Neuronal stem cell (in vitro differentiated cells): ENCODE results near the gene APOBEC3A.
"Not testable (repeated sequence)": the region's sequence is repeated elsewhere in the genome, so short reads cannot be mapped to it uniquely, and the experiment has no call there.

ENCODE experiments used
- DNase-seq: peaks from one replicate; pipeline ENCODE4 v3.0.0-alpha.2; 2013; ENCODE audit warnings: low spot score
- H2AFZ ChIP-seq: one replicate; pipeline ENCODE4 v1.6.1; 2013; ENCODE audit warnings: mild to moderate bottlenecking, low read length, inconsistent platforms
- H2AK5ac ChIP-seq: 2 replicates; pipeline ENCODE4 v1.6.1; 2013; ENCODE audit warnings: low read depth, mild to moderate bottlenecking, inconsistent platforms, low read length, moderate library complexity, mixed read lengths
- H2BK120ac ChIP-seq: 2 replicates; pipeline ENCODE4 v1.6.1; 2013; ENCODE audit warnings: low read depth, mild to moderate bottlenecking, inconsistent platforms, low read length, moderate library complexity, mixed read lengths
- H2BK12ac ChIP-seq: one replicate; pipeline ENCODE4 v1.6.1; 2013; ENCODE audit warnings: low read length, inconsistent platforms
- H2BK15ac ChIP-seq: 2 replicates; pipeline ENCODE4 v1.6.1; 2013; ENCODE audit warnings: mild to moderate bottlenecking, low read length, inconsistent platforms, mixed read lengths
- H2BK5ac ChIP-seq: one replicate; pipeline ENCODE4 v1.6.1; 2013; ENCODE audit warnings: inconsistent platforms, mild to moderate bottlenecking, low read length, moderate library complexity
- H3K14ac ChIP-seq: one replicate; pipeline ENCODE4 v1.6.1; 2013; ENCODE audit warnings: low read length, inconsistent platforms
- H3K18ac ChIP-seq: 2 replicates; pipeline ENCODE4 v1.6.1; 2013; ENCODE audit warnings: low read length, inconsistent platforms
- H3K23ac ChIP-seq: 2 replicates; pipeline ENCODE4 v1.6.1; 2013; ENCODE audit warnings: low read depth, mild to moderate bottlenecking, mixed read lengths, low read length, inconsistent platforms; ENCODE audit not compliant: poor library complexity
- H3K27ac ChIP-seq: replicated peaks from 3 replicates; pipeline ENCODE4 v1.5.1; 2013; ENCODE audit warnings: low read length, inconsistent platforms
- H3K27me3 ChIP-seq, 3 experiments: 2 replicates each; pipeline ENCODE4 v1.6.1; 2013; ENCODE audit warnings: low read length in 3 of 3, mild to moderate bottlenecking in 2 of 3, inconsistent platforms in 1 of 3, low read depth in 1 of 3, mixed read lengths in 1 of 3, moderate library complexity in 1 of 3; ENCODE audit not compliant: control insufficient read depth in 3 of 3, insufficient read depth in 3 of 3
- H3K36me3 ChIP-seq, 2 donors: replicated peaks in 1 of 2; 2 replicates each; pipeline ENCODE4 v1.6.1; 2013; ENCODE audit warnings: low read length in 2 of 2; ENCODE audit not compliant: control insufficient read depth in 2 of 2, insufficient read depth in 2 of 2
- H3K4ac ChIP-seq: 2 replicates; pipeline ENCODE4 v1.6.1; 2013; ENCODE audit warnings: inconsistent platforms, mild to moderate bottlenecking, low read length, moderate library complexity
- H3K4me1 ChIP-seq, 2 donors: 1 replicate in 1 of 2; 2 replicates in 1 of 2; pipeline ENCODE4 v1.6.1; 2013; ENCODE audit warnings: low read length in 2 of 2, low read depth in 1 of 2; ENCODE audit not compliant: control insufficient read depth in 2 of 2, insufficient read depth in 1 of 2
- H3K4me2 ChIP-seq: one replicate; pipeline ENCODE4 v1.6.1; 2013; ENCODE audit warnings: mild to moderate bottlenecking, low read length, inconsistent platforms; ENCODE audit not compliant: insufficient read depth, poor library complexity, severe bottlenecking
- H3K4me3 ChIP-seq, 2 donors: 2 replicates each; pipeline ENCODE4 v1.5.1; 2013; ENCODE audit warnings: low read length in 2 of 2, mild to moderate bottlenecking in 2 of 2, inconsistent platforms in 1 of 2, moderate library complexity in 1 of 2
- H3K79me1 ChIP-seq: one replicate; pipeline ENCODE4 v1.6.1; 2013; ENCODE audit warnings: low read depth, mild to moderate bottlenecking, inconsistent platforms, low read length, moderate library complexity
- H3K9ac ChIP-seq: one replicate; pipeline ENCODE4 v1.6.1; 2013; ENCODE audit warnings: mild to moderate bottlenecking, low read depth, low read length, inconsistent platforms; ENCODE audit not compliant: poor library complexity
- H3K9me3 ChIP-seq, 2 donors: replicated peaks in 1 of 2; 2 replicates each; pipeline versions ENCODE3 to v1.6.1; 2013; ENCODE audit warnings: low read length in 2 of 2, mild to moderate bottlenecking in 2 of 2, inconsistent platforms in 1 of 2, low read depth in 1 of 2, mixed read lengths in 1 of 2, moderate library complexity in 1 of 2; ENCODE audit not compliant: control insufficient read depth in 2 of 2, insufficient read depth in 1 of 2
- H4K8ac ChIP-seq: one replicate; pipeline ENCODE4 v1.6.1; 2013; ENCODE audit warnings: low read depth, mild to moderate bottlenecking, inconsistent platforms, low read length, moderate library complexity
- H4K91ac ChIP-seq: one replicate; pipeline ENCODE4 v1.6.1; 2013; ENCODE audit warnings: low read length, low read depth, mild to moderate bottlenecking, inconsistent platforms; ENCODE audit not compliant: poor library complexity
- WGBS, 2 donors: extraction: QIAGEN DNeasy Blood & Tissue Kit; methylation state at CpG; one replicate each; pipeline ENCODE4 v1.1.7; 2013; ENCODE audit warnings: missing lambda C conversion rate in 2 of 2, mixed read lengths in 1 of 2; ENCODE audit not compliant: insufficient read length in 2 of 2, insufficient replicate concordance in 1 of 2; ENCODE audit errors: extremely low coverage in 2 of 2; 5-methylcytosine and 5-hydroxymethylcytosine counted together

The APOBEC3A gene

DNA sequence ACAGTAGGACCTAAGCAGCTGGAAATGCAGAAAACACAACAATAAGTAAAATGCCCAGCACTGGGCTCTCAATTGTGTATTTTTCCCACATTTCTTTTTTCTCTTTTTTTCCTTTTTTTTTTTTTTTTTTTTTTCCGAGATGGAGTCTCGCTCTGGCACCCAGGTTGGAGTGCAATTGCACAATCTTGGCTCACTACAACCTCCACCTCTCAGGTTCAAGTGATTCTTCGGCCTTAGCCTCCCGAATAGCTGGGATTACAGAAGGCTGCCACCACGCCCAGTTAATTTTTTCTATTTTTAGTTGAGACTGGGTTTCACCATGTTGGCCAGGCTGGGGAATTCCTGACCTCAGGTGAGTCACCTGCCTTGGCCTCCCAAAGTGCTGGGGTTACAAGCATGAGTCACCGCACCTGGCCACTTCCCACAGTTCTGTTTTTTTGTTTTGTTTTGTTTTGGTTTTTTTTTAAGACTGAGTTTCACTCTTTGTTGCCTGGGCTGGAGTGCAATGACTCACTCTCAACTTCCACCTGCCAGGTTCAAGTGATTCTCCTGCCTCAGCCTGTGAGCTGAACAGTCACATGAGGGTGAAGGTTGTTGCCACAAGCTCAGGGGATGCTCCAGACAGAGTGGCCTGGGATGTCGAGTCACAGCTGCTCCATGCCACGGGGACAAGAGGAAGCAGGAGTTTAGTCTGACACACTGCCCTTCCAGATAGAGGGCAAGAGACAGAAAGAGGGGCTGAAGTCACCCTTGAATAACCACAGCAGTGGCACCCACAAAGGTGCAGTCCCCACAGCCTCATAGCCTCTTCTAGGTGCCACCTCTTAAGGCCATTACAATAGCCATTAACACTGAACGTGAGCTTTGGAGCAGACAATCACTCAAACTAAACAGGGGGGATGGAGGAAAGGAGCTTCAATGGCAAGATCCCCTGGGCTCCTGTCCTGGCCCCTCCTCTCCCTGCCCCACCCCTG, 27.7 kb downstream of the APOBEC3A start:
- H3K4me2 ChIP-seq, H3K14ac ChIP-seq, DNase-seq, H3K27ac ChIP-seq, H3K4me3 ChIP-seq, H2BK120ac ChIP-seq, H3K36me3 ChIP-seq, H3K18ac ChIP-seq, H3K79me1 ChIP-seq, H3K27me3 ChIP-seq, H3K9me3 ChIP-seq, H2BK5ac ChIP-seq, H2BK12ac ChIP-seq, H2BK15ac ChIP-seq, H4K8ac ChIP-seq, H3K23ac ChIP-seq, H3K9ac ChIP-seq, H2AK5ac ChIP-seq, H2AFZ ChIP-seq, H4K91ac ChIP-seq, H3K4ac ChIP-seq: not testable (repeated sequence)
- H3K4me1 ChIP-seq = peaks cover 6 to 11% of the 10 kb centered on the region in 2 donors
- WGBS, 2 donors = no CpG with 5 or more reads among the region's 9 CpGs

DNA sequence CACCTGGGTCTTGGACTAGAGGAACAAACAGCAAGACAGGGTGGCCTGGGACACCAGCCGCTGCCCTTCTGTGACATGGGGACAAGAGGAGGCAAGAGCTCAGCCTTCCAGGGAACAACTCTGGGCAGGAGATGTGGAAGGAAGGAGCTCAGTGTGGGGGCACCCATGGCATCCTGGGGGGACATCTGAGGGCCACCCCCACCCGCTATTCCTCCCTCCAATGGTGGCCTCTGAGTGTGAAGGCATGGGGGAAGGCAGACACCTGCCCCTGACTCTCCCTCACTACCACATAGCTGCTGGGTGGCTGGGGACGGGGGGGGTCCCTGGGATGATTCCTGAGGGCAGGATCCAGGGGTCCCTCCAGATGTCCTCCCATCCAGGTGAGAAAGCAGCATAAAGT, 29.2 kb downstream of the APOBEC3A start:
- Histone ChIP-seq H3K14ac (no peak overlapping the region), H3K18ac (peak overlapping the region; percentile 57), H2BK15ac (no peak overlapping the region), H2AFZ (no peak overlapping the region), H3K27me3 (no peaks in the 10 kb centered on the region), H3K4me2 (no peak overlapping the region), H3K27ac (no peak overlapping the region), H4K91ac (no peak overlapping the region), H3K4ac (peak overlapping the region; percentile 53), H3K23ac (no peak overlapping the region), H3K4me1 (peaks cover 5% of the 10 kb centered on the region in 2 donors), H2AK5ac (peak overlapping the region; percentile 3), H3K36me3 (no peaks in the 10 kb centered on the region), H2BK12ac (no peak overlapping the region), H3K4me3 (no peak overlapping the region), H3K79me1 (no peaks in the 10 kb centered on the region), H4K8ac (no peak overlapping the region), H3K9ac (no peak overlapping the region), H2BK120ac (no peak overlapping the region), H3K9me3 (peaks cover 4 to 7% of the 10 kb centered on the region in 2 donors), H2BK5ac (no peak overlapping the region)
- no peak for DNase-seq
- WGBS, 2 donors = no CpG with 5 or more reads among the region's 3 CpGs

DNA sequence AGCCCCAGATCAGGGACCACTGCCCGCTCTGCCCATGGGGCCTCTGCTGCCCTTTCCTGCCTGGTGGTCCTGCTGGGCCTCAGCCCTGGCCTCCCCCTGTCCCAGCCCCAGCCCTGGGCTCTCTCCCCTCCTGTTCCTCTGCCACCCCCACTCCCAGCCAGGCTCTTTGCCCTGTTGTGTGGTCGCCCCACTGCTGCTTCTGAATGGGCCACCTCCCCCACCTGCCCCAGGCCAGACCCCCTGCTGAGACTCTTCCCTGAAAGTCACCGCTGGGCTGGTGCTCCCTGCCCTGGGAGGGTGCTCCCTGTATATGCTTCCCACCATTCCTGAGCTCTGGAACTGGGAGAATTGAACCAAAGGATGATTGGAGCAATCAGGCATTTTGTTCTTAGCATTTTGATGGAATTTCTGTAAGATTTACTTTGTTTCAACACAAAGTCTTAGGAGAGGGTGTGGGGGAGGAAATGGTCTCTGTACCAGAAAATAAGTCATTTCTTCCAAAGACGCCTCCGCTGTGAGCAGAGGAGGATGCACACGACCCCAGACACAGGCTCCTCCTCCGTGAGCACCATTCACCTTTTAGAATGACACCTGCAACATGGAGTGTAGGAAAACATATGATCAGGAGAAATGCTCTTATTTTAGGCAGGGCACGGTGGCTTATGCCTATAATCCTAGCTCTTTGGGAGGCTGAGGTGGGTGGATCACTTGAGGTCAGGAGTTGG, 29.9 kb downstream of the APOBEC3A start:
- no peaks in the 10 kb centered on the region for H3K27me3 ChIP-seq
- WGBS, 2 donors = no CpG with 5 or more reads among the region's 8 CpGs

DNA sequence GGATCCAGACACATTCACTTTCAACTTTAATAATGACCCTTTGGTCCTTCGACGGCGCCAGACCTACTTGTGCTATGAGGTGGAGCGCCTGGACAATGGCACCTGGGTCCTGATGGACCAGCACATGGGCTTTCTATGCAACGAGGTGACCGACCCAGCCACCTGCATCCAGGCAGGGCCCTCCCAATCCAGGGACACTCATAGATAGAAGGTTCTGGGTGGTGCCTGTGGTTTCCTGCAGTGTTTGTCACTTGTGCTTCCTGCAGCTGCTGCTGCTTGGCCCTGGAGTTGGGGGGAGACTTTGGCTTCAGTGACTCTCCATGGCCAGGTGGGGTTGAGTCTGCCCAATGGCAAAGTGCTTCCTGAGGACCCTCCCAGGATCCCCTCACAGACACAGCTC, 32.1 kb downstream of the APOBEC3A start:
- Histone ChIP-seq H2BK5ac (no peak overlapping the region), H3K27me3 (no peaks in the 10 kb centered on the region)
- no peak for DNase-seq

More for the DNA sequence above, 29.9 kb downstream of the APOBEC3A start:
- Histone ChIP-seq H2BK120ac (no peak overlapping the region), H3K4me1 (peaks cover 0 to 2% of the 10 kb centered on the region in 2 donors), H2BK15ac (no peak overlapping the region), H3K9ac (no peak overlapping the region), H3K36me3 (no peaks in the 10 kb centered on the region), H2AK5ac (peak overlapping the region; percentile 3), H2BK5ac (no peak overlapping the region), H3K14ac (no peak overlapping the region), H3K18ac (no peak overlapping the region), H3K23ac (no peak overlapping the region), H3K9me3 (peaks cover 4 to 7% of the 10 kb centered on the region in 2 donors), H4K8ac (no peak overlapping the region), H3K4me3 (no peak overlapping the region), H2AFZ (no peak overlapping the region), H3K4ac (no peak overlapping the region), H3K4me2 (no peak overlapping the region), H3K27ac (no peak overlapping the region), H3K79me1 (no peaks in the 10 kb centered on the region), H4K91ac (no peak overlapping the region), H2BK12ac (no peak overlapping the region)
- no peak for DNase-seq

More for the DNA sequence above, 32.1 kb downstream of the APOBEC3A start:
- Histone ChIP-seq H3K79me1 (no peaks in the 10 kb centered on the region), H3K27ac (no peak overlapping the region), H3K18ac (no peak overlapping the region), H3K4ac (no peak overlapping the region), H4K8ac (no peak overlapping the region), H3K23ac (no peak overlapping the region), H3K36me3 (no peaks in the 10 kb centered on the region), H4K91ac (no peak overlapping the region), H2AFZ (no peak overlapping the region), H3K9me3 (peaks cover 0 to 1% of the 10 kb centered on the region in 2 donors), H3K14ac (no peak overlapping the region), H2BK120ac (no peak overlapping the region), H3K4me1 (peaks cover 0 to 2% of the 10 kb centered on the region in 2 donors), H3K4me2 (no peak overlapping the region), H2BK15ac (peak overlapping the region; percentile 75), H3K9ac (no peak overlapping the region), H2BK12ac (no peak overlapping the region), H3K4me3 (no peak overlapping the region), H2AK5ac (peak overlapping the region; percentile 63)
- WGBS, 2 donors = no CpG with 5 or more reads among the region's 6 CpGs
